GM15510 (cell line): ENCODE data around the gene NHSL2.

ENCODE experiments used
- POLR2A ChIP-seq: IDR thresholded peaks from 3 replicates; pipeline ENCODE4 v1.6.1; 2011; ENCODE audit warnings: borderline replicate concordance; ENCODE audit not compliant: insufficient read length; ENCODE audit errors: extremely low read depth

Gene NHSL2

GRCh38 chrX:71953391-71953790, 42.7 kb downstream of the NHSL2 start:
- no peak for TF ChIP-seq POLR2A

DNA sequence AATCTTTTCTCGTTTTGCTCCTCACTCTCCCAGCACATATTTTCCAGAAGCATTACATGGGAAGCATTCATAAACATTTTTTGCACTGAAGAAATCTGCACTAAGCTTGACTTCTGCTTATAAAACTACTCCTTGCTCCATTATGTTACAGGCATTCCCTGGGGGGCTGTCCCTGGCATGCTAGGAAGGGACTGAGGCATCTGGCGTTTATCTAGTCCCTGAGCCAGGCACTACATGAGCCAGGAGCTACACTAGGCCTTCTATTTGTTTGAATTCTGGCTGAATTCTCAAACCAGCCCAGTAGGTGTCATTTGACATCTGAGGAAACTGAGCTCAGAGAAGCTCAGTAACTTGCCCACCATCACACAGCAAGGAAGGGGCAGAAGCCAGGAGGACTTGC, 43.3 kb downstream of the NHSL2 start:
- TF ChIP-seq POLR2A = no peak

- TF ChIP-seq POLR2A = no peak
Observed at GRCh38 chrX:71954458-71954857, 43.8 kb downstream of the NHSL2 start.

DNA sequence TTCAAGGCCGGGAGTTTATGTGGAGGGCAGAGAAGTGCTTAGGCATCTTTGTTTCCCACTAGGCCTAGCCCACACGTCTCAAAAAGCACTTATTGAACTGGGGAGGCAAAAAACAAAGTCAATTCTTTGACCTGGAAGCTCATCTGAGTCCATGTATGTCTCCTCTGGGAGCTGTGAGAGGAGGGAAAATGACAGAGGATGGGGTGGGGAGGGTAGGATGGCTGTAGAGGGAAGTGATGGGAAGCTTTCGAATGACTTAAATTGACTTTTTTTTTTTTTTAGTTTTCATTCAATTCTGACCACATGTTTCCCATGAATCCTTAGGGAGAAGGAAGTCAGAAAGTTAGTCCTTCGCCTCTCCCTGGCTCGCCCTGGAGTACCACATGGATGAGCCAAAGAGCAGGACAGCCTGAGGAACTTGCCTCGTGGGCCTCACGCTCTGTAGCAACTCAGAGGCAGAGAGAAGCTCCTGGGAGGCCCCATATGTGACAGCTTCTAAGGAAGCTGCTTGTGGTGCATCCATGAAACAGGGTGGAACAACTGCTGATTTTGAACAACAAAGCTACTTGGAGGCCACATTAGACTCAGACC, 45.0 kb downstream of the NHSL2 start:
- TF ChIP-seq POLR2A = no peak

DNA sequence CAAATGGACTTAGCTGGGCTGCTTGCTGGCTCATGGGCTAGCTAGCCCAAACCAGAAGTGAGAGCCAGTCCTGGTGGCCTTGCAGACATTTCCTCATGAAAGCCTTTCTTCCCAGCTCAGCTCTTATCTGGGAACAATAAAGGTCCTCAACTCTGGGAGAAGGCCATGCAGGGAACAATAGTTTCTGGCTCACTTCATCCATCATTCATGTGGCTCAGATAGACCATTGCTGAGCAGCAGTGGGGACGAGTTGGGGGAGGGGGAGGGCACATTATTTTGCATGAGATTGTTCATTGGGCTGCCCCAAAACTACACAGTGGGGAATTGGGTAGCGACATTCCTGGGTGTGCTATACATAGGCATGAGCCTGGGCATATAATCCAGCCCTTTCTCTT, 47.6 kb downstream of the NHSL2 start:
- no peak for TF ChIP-seq POLR2A

DNA sequence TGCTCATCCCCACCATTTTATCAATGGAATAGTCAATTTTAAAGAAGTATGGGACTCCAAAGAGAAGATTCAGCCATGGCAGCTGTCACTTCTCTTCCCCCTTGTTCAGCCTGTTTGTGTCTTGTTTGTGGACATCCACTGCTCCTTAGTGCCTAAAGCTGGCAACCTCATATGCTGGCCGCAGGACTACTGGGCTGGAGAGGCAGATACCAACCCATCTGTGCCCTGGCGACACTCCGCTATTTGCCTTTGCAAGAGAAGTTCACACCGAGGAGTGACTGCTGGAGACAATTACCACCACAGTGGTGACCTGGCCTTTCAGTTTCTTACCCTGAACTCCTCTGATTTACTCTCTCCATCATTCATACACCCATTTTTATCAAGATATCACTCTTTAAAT, 64.3 kb downstream of the NHSL2 start:
- TF ChIP-seq POLR2A = no peak

DNA sequence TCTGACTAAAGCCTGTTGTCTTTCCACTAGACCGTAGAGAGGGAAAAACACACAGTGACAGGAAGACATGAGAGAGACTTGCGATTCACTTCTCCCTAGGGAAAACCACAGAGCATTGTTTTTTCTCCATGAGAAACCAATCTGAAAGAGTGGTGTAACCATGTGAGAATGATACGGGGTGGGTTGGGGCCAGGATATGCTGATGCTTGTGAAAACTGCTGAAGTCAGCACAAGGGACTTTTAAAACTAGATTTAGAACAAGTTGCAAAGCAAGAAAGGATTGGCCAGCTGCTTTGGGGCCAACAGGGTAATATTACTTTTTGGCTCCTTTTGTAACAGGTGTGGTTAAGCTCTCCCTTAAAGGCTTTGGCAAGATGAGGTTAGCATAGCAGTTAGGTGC, 66.1 kb downstream of the NHSL2 start:
- TF ChIP-seq POLR2A = no peak

DNA sequence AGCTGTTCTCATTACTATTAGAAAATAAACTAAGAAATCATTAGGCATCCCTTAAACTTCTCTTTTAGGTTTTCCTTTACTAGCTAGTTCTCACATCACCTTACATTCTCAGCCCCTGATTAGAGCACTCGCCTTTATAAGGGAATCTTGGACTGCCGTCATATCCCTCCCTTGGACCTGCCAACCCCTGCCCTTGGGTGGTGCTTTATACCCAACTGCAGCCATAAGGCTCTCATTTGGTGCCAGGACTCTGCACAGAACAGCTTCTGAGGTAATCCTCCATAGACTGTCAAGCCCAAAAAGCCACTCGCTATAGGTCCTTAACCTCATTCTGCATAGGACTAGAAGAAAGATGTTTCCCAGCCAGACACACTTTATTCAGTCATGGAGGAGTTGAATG, 67.5 kb downstream of the NHSL2 start:
- no peak for TF ChIP-seq POLR2A

- TF ChIP-seq POLR2A = no peak
Observed at GRCh38 chrX:71989768-71990426, 79.3 kb downstream of the NHSL2 start.

- TF ChIP-seq POLR2A = no peak
Observed at GRCh38 chrX:71990518-71990917, 79.9 kb downstream of the NHSL2 start.

- no peak for TF ChIP-seq POLR2A
Observed at GRCh38 chrX:71991164-71991563, 80.5 kb downstream of the NHSL2 start.

- no peak for TF ChIP-seq POLR2A
Observed at GRCh38 chrX:71992711-71993110, 82.1 kb downstream of the NHSL2 start.

DNA sequence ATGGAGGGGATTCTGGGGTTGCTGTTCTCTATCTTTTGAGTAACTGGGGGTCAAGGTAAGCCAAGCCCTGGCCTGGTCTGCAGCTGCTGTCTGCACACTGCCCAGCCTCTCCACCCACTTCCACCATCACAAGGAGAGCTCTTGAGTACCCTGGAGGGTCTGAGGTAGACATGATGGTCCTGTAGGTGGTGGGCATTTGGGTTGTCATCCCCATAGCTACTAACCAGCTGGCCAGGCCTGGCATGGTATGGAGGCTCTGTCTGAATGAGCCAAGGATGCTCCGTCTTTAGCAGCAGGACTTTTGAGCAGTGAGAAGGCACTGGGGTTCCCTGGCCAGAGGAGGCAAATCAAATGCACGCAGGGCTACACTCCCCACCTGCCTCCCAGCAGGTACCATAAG, 82.7 kb downstream of the NHSL2 start:
- no peak for TF ChIP-seq POLR2A

GRCh38 chrX:71994601-71995000, 84.0 kb downstream of the NHSL2 start:
- TF ChIP-seq POLR2A = no peak

DNA sequence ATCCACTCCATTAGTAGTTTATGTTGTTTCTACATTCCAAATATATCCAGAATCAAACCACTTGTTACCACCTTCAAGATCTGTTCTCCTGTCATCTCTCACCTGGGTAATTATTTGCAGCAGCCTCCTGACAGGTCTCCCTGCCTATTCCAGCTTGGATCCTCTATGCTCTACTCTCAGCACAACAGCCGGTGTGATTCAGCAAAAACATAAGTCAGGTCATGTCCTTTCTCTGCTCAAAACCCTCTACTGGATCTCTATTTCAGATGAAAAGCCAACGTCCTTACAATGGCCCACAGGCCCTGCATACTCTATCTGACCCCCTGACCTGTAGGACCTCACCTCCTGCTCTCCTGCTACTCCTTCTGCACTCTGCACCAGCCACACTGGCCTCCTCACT, 84.5 kb downstream of the NHSL2 start:
- no peak for TF ChIP-seq POLR2A

GRCh38 chrX:71996136-71996535, 85.5 kb downstream of the NHSL2 start:
- TF ChIP-seq POLR2A = no peak
